Stimulated activated naive CD4-positive, alpha-beta T cell treated with Interleukin-2 at 50 U/mL for 16 hours (primary cell): ENCODE measurements around the gene GALNT2.

ENCODE experiments used
- DNase-seq: peaks from one replicate; lab custom pipeline; 2025; lab: John Stamatoyannopoulos, UW

The GALNT2 gene

DNA sequence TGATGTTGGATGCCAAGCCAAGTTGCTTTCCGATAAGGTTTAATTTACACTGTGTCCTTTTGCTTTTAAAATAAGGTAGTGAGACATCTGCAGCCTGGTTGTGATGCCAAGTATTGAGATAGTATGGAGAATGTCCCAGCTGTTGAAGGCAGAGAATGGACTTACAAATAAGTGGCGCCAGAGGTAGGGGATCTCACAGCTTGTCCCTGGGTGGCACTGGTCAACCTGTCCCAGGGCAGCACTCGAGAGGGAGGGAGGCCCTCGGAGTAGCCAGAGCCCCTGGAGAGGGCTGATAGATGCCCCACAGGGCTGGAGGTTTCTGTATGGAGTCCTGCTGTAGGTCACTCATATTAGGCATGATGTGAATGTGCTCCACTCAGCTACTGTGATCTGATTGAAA, 98.5 kb downstream of the GALNT2 start:
- DNase-seq: no peak

DNA sequence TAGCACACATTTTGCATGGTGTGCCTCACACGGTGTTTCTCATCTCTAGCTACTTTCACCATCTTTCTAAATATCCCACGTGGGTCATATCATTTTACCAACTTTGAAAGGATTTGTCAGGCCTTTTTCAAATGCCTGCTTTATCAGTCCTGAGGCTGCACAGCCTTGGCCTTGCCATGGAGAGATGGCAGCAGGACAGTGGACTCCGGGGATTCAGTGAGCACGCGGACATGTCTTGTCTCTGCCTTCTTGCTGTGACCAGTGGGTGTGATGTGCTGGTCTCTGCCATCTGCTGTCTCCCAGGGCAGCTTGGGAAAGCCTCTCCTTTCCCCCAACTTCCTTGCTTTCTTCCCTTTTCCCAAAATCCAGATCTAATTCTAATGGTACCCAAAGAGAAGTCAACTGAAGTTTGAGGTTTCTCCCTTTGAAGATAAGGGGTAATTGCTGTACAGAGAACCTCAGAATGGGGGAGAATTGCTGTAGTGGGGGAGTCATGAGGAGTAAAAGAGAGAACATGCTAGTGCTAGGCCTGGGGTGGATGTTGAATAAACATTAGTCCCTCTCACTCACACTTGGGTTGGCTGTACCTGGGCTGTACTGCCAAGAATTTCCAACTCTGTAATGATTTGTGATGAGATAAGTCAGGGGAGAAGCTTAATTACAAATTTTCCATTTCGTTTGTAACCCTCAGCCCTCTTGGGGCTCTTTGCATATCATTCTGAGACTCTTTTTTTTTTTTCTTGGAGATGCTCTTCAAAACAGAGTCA, 99.5 kb downstream of the GALNT2 start:
- DNase-seq: no peak

DNA sequence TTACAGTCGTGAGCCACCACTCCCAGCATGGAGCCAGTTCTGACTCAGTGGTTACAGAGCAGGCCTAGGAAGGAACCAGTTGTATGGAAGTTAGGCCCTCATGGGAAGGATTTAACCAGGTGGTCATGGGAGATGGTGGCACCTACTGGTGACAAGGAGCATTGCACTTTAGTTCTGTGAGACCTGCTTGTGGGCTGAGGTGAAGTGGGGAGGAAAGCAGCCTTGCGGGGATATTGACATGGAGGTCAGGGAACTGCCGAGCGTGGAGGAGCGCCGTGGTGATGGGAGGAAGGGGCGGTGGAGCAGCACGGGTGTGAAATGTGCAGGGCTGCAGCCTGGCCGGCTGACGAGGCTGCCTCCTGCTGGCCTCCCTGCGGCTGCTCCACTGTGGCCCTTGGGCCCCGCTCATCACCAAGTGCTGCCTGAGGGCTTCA, 100.4 kb downstream of the GALNT2 start:
- peak; percentile 20 for DNase-seq

DNA sequence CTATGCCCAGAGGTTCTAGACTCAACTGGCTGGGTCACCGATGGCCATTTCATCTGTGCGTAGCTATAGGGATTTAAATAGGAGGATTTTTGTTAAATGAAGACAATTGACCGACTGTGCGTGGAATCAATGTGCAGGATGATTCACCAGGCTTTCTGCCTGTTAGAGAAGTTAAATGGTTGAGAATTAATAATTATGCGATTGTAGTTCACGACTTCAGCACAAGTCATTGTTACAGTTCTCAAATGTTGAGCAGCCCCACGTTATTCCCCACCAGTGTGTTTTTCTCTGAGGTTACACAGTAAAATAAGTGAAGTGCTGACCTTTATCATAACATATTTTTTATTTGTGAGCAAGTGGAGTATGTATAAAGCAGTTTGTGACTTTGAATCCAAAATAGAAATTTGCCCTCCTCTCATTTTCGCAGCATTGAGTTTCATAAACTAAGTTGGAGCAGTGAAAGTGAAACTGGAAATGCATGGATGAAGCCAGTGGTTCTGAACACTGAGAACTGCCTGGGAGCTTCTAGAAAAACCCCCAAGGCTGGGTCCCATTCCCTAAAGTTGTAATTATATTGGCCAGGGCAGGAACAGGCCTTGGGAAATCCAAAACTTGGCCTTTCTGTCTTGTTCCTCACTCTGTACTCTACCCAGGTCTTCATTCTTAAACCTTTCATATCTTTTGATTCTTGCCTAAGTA, 102.6 kb downstream of the GALNT2 start:
- DNase-seq: no peak

DNA sequence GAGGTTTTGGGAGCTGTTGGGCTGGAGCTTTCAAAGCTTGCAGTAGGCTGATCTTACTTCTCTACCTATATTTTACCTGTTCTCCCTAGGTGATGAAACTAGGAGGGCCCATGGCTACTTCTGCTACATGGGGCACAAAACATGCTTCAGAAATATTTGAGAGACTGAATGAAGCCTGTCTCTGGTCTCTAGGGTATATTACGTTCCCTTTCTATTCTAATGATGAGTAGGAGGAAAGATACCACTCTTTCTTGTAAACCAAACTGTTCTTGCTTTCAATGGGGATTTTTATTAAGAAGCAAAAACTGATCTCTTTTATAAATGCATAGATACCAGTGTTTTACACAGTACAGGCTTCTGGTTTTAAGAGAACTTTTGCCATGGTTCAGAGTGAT, 103.1 kb downstream of the GALNT2 start:
- no peak for DNase-seq

DNA sequence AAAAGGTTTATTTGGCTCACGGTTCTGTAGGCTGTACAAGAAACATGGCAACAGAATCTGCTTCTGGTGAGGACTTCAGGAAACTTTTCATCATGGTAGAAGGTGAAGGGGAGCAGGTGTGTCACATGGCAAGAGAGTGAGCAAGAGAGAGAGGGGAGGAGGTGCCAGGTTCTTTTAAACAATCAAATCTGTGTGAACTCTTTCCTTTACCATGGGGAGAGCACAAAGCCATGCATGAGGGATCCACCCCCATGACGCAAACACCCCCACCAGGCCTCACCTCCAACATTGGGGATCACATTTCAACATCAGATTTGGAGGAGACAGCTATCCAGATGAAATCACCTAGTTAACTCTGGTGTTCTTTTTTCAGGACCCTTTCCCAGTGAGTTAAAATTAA, 103.6 kb downstream of the GALNT2 start:
- no peak for DNase-seq

DNA sequence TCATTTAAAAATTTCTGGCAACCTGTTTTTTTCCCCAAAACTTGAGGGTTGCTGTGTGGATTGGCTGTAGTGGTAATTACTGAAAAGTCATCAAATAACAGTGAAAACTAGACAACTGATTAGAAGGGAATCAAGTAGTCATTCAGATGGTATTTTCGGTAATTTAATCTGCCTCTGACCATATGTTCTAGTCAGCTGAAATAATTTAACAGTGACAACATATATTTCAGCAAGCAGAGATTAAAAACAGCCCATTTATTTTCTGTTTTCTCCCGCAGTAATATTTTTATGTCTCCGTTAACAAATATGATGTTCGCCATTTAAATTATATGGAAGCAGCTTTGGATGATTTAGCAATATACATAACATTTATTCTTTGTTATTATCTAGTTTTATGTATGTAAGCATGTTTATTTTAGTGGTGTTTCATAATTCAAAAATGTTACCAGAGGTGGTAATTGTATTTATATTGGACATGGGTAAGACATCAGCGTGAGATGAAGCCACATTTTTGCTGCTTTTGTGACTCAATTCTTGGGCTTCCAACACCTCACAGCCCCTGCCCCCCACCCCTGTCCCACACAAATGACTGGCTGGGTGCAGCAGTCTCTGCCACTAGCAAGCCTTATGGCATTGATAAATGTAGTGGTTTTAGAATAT, 104.4 kb downstream of the GALNT2 start:
- DNase-seq: no peak

DNA sequence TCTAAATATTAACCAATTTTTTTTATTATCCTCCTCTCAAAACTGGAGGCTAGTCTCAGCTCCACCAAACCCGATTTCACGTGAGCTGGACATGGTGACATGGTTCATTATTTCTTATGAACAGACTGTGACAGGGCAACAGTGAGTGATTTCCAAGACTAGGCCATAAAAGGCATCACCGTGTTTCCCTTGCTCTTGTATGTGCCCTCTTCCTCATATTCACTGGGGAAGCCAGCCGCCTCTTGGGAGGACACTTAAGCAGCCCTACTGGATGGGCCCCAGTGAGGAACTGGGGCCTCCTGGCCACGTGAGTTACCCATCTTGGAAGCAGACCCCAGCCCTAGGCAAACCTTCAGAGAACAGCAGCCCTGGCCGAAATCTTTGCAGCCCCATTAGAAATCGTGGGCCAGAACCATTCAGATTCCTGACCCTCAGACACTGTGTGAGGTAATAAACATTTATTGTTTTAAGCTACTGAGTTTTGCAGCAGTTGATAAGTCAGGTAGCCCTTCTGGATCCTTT, 105.0 kb downstream of the GALNT2 start:
- DNase-seq: no peak

DNA sequence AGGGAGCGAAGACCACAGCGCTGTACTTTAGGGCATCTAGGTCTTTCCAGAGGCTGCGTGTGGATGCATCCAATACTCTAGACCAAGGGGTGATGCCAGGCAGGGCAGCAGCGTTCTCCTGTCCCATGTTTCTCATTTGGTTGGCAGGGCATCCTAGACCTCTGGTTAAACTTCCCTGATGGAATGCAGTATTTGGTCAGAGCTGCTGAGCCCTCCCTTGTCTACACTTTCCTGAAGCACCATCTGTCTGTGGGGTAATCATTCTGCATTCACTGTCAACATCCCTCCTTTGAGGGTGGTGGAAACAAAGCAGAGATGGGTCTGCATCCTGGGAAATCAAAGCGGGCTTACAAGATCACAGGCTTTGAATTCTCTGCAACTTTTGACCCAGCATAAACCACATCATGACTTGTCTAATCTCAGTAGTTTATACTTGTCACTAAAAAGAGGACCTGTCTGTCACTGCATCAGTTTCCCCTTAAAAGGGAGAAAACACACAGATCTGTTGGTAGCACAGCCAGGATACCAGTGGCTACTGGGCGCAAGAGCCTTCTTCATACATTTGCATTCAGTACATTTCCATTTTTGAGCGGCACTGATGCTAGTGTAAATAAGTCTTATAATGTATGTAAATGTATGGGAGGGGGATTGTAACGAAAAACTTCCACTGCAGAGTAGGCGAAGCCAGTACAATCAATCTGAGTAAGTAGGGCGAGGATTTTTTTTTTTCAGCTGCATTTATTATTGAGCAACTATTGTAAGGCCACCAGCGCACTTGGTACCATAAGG, 106.3 kb downstream of the GALNT2 start:
- DNase-seq: no peak

DNA sequence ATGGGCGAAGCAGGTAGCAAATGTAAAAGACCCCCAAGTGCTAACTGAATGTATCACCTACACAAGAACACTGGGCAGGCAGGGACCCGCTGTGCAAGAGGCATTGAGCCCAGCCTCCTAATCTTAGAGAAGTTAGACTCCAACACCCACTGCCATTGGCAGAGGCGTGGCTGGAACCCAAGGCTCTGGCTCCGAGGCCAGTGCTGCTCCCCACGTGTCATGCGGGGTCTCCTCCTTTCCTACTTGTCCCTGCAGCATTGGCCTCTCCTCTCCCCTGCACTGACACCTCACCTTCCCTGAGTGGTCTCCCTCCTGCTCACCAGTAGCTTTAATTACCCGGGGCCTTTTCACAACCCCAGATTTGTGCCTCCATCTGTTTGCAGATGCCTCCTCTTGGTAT, 107.0 kb downstream of the GALNT2 start:
- DNase-seq: no peak

DNA sequence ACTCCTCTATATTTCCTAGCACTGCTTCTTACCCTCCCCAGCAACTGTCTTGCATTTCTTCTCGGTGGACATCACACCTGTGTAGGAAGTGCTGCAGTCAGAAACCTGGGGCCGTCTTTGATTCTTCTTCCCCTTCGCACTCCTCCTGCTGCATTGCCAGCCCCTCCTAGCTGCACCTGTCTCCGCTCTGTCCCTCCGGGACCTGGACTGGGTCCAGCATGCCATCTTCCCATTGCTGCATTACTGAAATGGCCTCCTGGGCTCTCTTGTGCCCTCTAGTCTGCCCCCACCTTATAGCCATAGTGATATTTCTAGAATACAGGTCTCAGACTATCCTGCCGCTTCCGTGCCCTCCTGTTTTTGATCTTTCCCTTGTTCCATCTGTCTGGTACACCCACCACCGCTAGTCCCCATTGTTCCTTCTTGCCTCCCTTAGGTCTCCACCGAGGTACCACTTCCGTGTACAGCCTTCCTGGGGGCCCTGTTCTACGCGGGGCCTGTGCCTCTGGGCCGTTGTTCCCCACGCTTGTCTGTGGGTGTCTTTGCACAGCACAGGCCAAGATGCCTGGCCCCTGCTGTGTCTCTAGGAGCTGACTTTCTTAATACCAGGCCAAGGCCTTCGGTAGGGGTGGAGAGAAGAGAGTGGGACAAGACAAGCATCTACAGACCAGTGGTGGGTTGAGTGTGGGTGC, 107.6 kb downstream of the GALNT2 start:
- no peak for DNase-seq

DNA sequence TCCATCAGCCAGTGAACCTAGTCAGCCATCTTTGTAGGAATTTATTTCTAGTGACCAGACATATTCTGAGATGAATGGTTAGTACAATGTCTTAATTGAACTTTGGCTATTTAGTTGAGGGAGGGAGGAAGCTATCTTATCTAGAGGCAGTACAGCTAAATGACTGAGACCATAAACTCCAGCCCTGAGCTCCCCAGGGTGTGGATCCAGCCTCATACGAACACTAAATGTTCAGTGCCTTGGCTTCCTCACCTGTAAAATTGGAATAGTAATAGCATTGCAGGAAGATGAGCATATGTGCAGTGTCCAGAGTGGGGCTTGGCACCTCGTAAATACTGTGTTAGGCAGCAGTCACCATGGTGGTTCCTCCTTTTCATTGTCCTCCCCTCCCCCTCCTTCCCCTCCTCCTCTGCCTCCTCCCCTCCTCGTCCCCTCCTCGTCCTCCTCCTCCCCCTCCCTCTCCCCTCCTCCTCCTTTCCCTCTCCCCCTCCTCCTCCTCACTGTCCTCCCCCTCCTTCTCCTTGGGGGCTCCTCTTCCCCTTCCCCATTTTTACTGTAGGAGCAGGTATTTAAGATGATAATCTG, 108.2 kb downstream of the GALNT2 start:
- no peak for DNase-seq

DNA sequence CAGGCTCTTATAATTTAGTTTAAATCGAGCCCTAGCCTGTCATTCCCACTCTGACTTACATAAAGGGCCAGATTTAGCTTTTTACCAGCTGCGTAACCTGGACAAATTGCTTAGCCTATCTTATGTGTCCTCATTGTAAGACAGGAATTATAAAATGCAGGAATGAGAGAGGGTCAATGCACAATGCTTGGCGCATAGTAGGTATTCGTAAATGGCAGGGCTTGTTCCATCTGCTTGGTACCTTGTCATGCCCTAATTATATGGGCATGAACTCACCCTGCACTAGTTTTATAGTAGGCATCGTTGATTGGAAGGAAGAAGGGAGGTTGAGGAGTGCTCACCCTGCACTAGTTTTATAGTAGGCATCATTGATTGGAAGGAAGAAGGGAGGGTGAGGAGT, 108.8 kb downstream of the GALNT2 start:
- no peak for DNase-seq

DNA sequence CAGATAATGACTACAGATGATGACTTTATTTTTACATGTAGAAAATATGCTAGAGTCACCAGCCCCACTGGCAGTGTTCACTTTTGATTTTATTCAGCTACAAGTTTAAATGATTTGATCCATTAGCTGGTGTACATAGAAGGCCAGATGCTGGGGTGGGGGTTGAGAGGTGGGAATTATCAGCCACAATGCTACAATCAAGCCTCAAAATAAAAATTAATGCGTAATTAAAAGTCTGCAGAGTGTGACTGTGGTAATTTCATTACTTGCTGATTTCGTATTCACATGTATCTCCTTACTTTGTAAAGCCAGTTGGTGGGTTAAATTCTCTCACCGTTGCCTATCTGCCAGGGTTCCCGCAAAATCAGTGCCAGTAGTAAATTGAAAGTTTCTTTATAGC, 109.3 kb downstream of the GALNT2 start:
- no peak for DNase-seq

DNA sequence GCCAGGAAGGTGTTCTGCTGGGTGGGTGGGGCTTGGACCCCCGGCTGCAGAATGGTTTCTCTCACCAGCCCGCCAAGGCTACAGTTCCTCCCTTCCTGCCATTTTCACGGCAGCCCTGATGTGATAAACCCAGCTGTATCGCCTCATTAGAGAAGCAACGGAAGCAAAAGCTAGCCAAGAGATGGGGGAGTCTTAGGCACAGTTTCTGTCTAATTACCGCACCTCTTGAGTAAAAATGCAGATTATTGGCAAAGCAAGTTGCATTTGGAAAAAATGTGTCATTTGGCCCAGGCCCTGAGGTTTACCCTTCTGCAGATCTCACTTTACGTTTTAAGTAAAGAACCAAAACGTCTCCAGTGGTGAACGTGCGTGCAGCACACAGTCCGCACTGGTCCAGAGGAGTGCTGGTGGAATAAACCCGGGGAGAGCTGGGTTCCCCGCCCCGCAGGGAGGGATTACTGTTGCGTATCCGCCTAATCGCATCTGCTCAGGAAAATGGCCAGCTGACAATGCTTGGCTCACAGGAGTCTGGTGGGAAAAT, 109.9 kb downstream of the GALNT2 start:
- DNase-seq: no peak

DNA sequence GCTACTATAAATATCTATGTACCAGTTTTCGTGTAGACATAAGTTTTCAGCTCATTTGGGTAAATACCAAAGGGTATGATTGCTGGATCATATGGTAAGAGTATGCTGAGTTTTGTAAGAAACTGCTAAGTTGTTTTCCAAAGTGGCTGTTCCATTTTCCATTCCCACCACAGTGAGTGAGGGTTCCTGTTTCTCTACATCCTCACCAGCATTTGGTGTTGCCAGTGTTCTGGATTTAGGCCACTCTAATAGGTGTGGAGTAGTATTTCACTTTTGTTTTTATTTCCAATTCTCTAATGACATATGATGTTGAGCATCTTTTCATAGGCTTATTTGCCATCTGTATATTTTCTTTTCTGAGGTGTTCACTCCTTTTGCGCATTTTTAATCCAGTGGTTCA, 112.2 kb downstream of the GALNT2 start:
- DNase-seq: no peak

DNA sequence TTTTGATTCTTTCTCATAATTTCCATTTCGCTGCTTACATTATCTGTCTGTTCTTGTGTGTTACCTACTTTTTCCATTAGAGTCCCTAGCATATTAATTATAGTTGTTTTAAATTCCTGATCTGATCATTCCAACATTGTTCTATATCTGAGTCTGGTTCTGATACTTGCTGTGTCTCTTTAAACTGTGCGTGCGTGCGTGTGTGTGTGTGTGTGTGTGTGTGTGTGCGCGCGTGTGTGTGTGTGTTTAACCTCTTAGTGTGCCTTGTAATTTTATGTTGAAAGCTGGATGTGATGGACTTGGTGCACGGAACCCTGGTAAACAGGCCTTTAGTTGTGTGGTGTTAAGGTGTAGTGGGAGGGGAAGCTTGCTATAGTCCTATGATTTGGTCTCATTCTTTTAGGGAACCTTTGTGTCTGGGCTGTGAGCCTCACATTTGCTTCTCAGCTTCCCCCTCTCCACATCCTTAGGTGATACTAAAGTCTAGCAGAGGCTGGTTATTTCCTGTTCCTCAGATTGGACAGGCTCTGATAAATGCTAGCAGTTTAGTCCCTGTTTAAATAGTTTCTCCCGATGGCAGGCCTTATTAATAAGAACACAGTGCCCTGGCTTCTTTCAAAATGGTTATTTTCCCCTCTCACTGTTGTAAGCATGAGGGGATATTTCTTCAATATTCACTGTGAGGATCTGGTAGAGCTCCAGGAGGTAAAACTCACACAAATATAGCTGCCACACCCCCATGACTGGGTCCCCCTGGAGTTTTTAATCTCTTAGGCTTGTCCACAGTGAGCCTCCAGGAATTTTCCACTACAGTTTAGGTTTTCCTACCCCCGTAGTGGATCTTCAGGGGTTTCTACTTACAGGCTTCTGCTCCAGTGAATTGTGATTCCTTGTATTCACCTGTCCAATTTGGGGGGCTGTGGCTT, 118.3 kb downstream of the GALNT2 start:
- no peak for DNase-seq

DNA sequence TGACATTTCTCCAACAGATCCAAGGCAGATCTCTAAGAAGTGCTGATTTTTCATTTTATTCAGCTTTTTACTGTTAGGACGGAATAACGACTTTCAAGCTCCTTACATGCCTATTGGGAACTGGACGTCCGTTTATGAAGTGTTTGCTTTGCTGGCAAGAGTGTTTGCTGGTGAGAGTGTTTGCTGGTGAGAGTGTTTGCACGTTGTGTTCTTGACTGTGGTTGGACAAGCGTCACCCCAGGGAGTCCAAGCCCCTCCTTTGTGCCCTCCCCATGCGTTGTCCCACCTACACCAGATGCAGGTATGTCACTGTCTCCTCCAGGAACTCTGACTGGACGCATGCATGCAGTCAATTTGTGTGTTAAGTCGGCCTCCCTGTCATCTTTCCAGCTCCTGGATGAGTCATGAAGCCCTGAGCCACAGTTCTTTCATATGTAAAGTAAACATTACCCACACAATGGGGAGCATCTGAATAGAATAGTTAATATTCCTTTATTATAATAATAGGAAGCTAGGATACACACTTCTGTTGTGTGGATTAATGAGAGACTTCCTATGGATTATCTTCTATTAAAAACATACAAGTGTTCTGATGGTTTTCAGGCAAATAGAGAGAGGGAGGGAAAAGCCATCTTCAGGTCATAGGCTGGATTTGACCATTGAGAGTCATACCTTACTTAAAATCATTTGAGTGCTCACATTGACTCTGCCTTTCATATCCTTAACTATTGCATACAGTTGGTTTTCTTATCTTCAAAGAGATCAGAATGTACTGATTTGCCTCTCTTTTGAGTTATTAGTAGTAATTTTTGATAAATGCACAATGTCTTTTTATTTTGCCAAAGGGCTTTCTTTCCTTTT, 119.2 kb downstream of the GALNT2 start:
- DNase-seq: no peak

DNA sequence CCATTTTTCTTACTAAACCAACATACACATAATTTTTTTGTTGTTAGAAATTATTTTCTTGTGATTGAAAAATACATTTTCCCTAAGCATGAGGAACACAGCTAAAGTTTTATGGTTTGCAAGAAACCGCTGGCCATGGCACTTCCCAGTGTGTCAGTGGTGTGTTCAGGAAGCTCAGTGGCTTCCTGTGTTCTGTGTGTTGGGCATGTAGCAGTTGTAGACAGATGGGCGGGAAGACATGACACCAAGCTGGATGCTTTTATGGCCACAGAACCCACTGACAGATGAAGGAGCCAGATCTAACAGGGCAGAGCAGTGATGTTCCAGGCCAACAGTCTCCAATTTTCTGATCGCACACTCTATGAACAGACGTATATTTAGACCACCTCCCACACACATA, 119.8 kb downstream of the GALNT2 start:
- no peak for DNase-seq
